Subcutaneous adipose tissue (tissue), 4 donors: ENCODE measurements around the gene GIMAP5. TPM values are rescaled to one million over a fixed set of nuclear protein-coding genes. Genes with fewer than 3 reads are reported as not detected.

ENCODE experiments used
- CTCF ChIP-seq: fragments of 450-650 bp; IDR thresholded peaks from one replicate; pipeline ENCODE4 v1.5.1; 2016; ENCODE audit warnings: low read depth, mild to moderate bottlenecking, control low read depth, antibody characterized with exemption, moderate library complexity
- total RNA-seq, 4 donors: library from RNA; depleted of rRNA; stranded (reverse); fragments of >200 nt; gene quantifications; one replicate each; pipeline ENCODE4 v1.1.0, GENCODE V29; 2016

The GIMAP5 gene
- total RNA-seq, 4 donors from 2014 or later = 31.1 to 89.7 (median 50.4) TPM

- no peak for TF ChIP-seq CTCF
Observed at GRCh38 chr7:150735596-150736358, 1.4 kb upstream of the GIMAP5 start.

GRCh38 chr7:150736864-150737263, 354 bp upstream of the GIMAP5 start:
- TF ChIP-seq CTCF = no peak

- no peak for TF ChIP-seq CTCF
Observed at GRCh38 chr7:150738092-150738491, 874 bp downstream of the GIMAP5 start.

- TF ChIP-seq CTCF = no peak
Observed at GRCh38 chr7:150738591-150739001, 1.4 kb downstream of the GIMAP5 start.

GRCh38 chr7:150739033-150739432, 1.8 kb downstream of the GIMAP5 start:
- TF ChIP-seq CTCF = no peak

- TF ChIP-seq CTCF = no peak
Observed at GRCh38 chr7:150740053-150740452, 2.8 kb downstream of the GIMAP5 start.

- TF ChIP-seq CTCF = no peak
Observed at GRCh38 chr7:150742286-150742968, 5.2 kb downstream of the GIMAP5 start.
